Measurements from ENCODE around the gene RBM33. TPM values are rescaled to one million over a fixed set of nuclear protein-coding genes. Genes with fewer than 3 reads are reported as not detected.
A peak's percentile ranks its signal among the peaks of the same experiment; 100 is the strongest.

The RBM33 gene
- total RNA-seq, 2 experiments from 2014 or later = 67.6 to 81.1 TPM

DNA sequence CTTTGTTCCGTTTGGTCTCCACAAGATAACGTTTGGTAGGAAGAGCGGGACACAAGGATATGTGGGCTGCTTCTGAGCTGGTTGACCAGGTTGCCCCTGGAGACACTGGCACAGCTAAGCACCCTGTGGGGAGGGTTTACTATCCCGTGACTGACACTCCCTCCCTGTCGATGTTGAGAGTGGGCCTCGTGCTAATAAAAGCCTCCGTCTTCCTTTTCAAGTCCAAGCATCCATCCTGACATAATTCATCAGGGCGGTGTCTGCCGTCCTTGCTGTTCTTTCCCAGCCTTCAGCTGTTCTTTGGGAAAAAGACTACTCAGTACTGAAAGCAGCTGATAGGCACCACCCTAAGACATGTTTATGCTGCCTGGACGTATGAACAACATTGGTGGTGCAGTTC, 118.2 kb downstream of the RBM33 start:
- ATAC-seq (no peak), DNase-seq (no peak)
- H3K4me1 Mint-ChIP-seq = peaks cover 53% of the 10 kb centered on the region
- H3K4me3 Mint-ChIP-seq = peak overlapping the region; percentile 74
- ChIA-PET CTCF (interaction anchor here (0.6 to 1.6 kb wide), 4 partner anchors 32 to 167 kb away, joined by 3 to 8 read pairs (median 3); no protein-coding TSS in a partner anchor), POLR2A (no interaction called here)
- intact Hi-C loops (cut with DNase I, micrococcal nuclease) = loop anchor here in 1 of 2 experiments (5.0 to 10.0 kb wide), 2 partner anchors 115 to 388 kb away; no protein-coding TSS in a partner anchor
- H3K9me3 Mint-ChIP-seq (ENCODE audit: low read depth) = no peaks in the 10 kb centered on the region
- H3K36me3 Mint-ChIP-seq (ENCODE audit: low read depth) = peaks cover 54% of the 10 kb centered on the region
- H3K27me3 Mint-ChIP-seq = no peaks in the 10 kb centered on the region
- H3K27ac Mint-ChIP-seq = peak overlapping the region; percentile 97

GRCh38 chr7:155763122-155763521, 118.7 kb downstream of the RBM33 start:
- POLR2A ChIA-PET = no interaction called here
- intact Hi-C loops (cut with DNase I, micrococcal nuclease) = loop anchor here in 1 of 2 experiments (5.0 to 10.0 kb wide), 2 partner anchors 116 to 388 kb away; no protein-coding TSS in a partner anchor
- peaks cover 54% of the 10 kb centered on the region for H3K36me3 Mint-ChIP-seq (ENCODE audit: low read depth)
- peaks cover 50% of the 10 kb centered on the region for H3K4me1 Mint-ChIP-seq
- H3K27ac Mint-ChIP-seq = peak overlapping the region; percentile 97
- H3K4me3 Mint-ChIP-seq = peak overlapping the region; percentile 74
- CTCF ChIA-PET = interaction anchor here (0.7 to 1.6 kb wide), 2 partner anchors 164 to 167 kb away, joined by 3 to 8 read pairs; no protein-coding TSS in a partner anchor
- H3K27me3 Mint-ChIP-seq = no peaks in the 10 kb centered on the region
- H3K9me3 Mint-ChIP-seq (ENCODE audit: low read depth) = no peaks in the 10 kb centered on the region
- no peak for DNase-seq
- no peak for ATAC-seq

GRCh38 chr7:155763691-155764437, 119.4 kb downstream of the RBM33 start:
- H3K27ac Mint-ChIP-seq = peak overlapping the region; percentile 97
- peaks cover 51% of the 10 kb centered on the region for H3K36me3 Mint-ChIP-seq (ENCODE audit: low read depth)
- DNase-seq (peak; percentile 84), ATAC-seq (peak; percentile 83)
- H3K9me3 Mint-ChIP-seq (ENCODE audit: low read depth) = no peaks in the 10 kb centered on the region
- CTCF ChIA-PET = interaction anchor here (0.6 to 1.3 kb wide), 5 partner anchors 25 to 165 kb away, joined by 3 to 12 read pairs (median 4); no protein-coding TSS in a partner anchor
- H3K4me1 Mint-ChIP-seq = peaks cover 52% of the 10 kb centered on the region
- intact Hi-C loops (cut with DNase I, micrococcal nuclease) = loop anchor here (1.0 to 10.0 kb wide), 11 partner anchors 17 to 836 kb away; partner anchors contain the start of genes PAXIP1 (in 1 of the 2) and RBM33 (in 1 of the 2)
- H3K27me3 Mint-ChIP-seq = no peaks in the 10 kb centered on the region
- peak overlapping the region; percentile 74 for H3K4me3 Mint-ChIP-seq
- POLR2A ChIA-PET = no interaction called here

DNA sequence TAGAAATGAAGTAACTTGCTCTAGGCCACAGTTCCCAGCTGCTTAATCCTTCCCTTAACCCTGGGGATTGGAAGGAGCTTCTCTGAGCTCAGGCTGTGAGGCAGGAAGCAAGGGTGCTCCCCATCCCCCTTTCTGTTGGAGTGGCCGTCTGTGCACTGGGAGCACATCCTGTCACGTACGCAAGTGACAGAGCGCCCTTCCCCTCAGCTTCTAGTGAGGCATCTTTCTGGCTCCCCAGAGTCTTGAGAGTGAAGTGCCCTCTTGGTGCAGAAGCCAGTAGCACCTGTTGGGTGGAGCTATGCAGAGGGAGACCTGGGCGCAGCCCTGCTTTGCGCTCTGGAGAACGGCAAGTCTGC, 120.0 kb downstream of the RBM33 start:
- ChIA-PET POLR2A (no interaction called here), CTCF (interaction anchor here (0.6 to 1.3 kb wide), 5 partner anchors 25 to 166 kb away, joined by 3 to 12 read pairs (median 4); no protein-coding TSS in a partner anchor)
- ATAC-seq = peak; percentile 91
- Mint-ChIP-seq H3K9me3 (ENCODE audit: low read depth) (no peaks in the 10 kb centered on the region), H3K4me3 (peak overlapping the region; percentile 74), H3K27ac (peak overlapping the region; percentile 97), H3K27me3 (no peaks in the 10 kb centered on the region), H3K36me3 (ENCODE audit: low read depth) (peaks cover 50% of the 10 kb centered on the region), H3K4me1 (peaks cover 52% of the 10 kb centered on the region)
- intact Hi-C loops (cut with DNase I, micrococcal nuclease) = loop anchor here (1.0 to 10.0 kb wide), 11 partner anchors 18 to 836 kb away; partner anchors contain the start of genes PAXIP1 (in 1 of the 2) and RBM33 (in 1 of the 2)
- DNase-seq = peak; percentile 83

DNA sequence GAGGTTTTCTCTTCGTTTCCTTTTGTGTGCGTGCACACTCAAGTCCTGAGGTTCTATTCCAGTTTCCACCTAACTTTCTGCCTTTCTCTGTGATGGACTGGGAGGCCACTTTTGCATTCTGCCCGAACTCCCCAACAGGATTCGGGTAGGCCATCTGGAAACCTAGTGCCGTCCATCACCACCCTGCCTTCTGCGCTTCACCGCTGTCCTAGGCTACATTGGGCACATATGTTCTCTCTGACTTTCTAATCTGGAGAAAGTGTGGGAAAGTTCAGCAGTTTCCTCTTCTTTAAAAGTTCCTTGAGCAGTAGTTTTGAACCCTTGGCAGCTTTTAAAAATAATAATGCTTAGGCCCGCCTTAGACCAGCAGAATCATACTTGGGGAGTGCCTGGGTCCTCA, 121.0 kb downstream of the RBM33 start:
- Mint-ChIP-seq H3K27ac (peak overlapping the region; percentile 97), H3K9me3 (ENCODE audit: low read depth) (no peaks in the 10 kb centered on the region), H3K36me3 (ENCODE audit: low read depth) (peaks cover 56% of the 10 kb centered on the region), H3K4me3 (no peak overlapping the region), H3K4me1 (peaks cover 52% of the 10 kb centered on the region), H3K27me3 (no peaks in the 10 kb centered on the region)
- intact Hi-C loops (cut with DNase I, micrococcal nuclease) = loop anchor here (2.0 to 10.0 kb wide), 5 partner anchors 19 to 763 kb away; partner anchors contain the start of gene PAXIP1 (in 1 of the 2)
- ATAC-seq (no peak), DNase-seq (no peak)
- CTCF ChIA-PET = interaction anchor here (6.8 kb wide), 1 partner anchor 167 kb away, joined by 101 read pairs; no protein-coding TSS in a partner anchor
- POLR2A ChIA-PET = no interaction called here

DNA sequence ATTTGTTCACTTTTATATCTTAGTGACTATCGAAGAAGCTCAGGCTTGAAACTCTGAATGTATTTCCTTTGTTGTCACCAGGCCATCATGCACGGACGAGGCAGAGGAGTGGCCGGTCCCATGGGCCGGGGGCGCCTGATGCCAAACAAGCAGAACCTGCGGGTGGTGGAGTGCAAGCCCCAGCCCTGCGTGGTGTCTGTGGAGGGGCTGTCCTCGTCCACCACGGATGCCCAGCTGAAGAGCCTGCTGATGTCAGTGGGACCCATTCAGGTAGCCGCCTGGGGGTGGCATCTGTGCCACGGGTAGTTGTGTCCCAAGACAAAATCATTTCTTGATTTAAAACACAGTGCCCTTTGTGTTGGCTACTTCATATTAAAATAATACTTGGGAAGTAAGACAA, 121.9 kb downstream of the RBM33 start:
- no peak for DNase-seq
- H3K4me1 Mint-ChIP-seq = peaks cover 47% of the 10 kb centered on the region
- peaks cover 55% of the 10 kb centered on the region for H3K36me3 Mint-ChIP-seq (ENCODE audit: low read depth)
- POLR2A ChIA-PET = no interaction called here
- H3K4me3 Mint-ChIP-seq = no peak overlapping the region
- H3K9me3 Mint-ChIP-seq (ENCODE audit: low read depth) = no peaks in the 10 kb centered on the region
- CTCF ChIA-PET = interaction anchor here (1.2 to 6.8 kb wide), 9 partner anchors 9 to 386 kb away, joined by 3 to 101 read pairs (median 6); no protein-coding TSS in a partner anchor
- ATAC-seq = no peak
- no peak overlapping the region for H3K27ac Mint-ChIP-seq
- intact Hi-C loops (cut with DNase I, micrococcal nuclease) = loop anchor here (5.0 to 10.0 kb wide), 2 partner anchors 384 to 392 kb away; no protein-coding TSS in a partner anchor
- H3K27me3 Mint-ChIP-seq = no peaks in the 10 kb centered on the region

DNA sequence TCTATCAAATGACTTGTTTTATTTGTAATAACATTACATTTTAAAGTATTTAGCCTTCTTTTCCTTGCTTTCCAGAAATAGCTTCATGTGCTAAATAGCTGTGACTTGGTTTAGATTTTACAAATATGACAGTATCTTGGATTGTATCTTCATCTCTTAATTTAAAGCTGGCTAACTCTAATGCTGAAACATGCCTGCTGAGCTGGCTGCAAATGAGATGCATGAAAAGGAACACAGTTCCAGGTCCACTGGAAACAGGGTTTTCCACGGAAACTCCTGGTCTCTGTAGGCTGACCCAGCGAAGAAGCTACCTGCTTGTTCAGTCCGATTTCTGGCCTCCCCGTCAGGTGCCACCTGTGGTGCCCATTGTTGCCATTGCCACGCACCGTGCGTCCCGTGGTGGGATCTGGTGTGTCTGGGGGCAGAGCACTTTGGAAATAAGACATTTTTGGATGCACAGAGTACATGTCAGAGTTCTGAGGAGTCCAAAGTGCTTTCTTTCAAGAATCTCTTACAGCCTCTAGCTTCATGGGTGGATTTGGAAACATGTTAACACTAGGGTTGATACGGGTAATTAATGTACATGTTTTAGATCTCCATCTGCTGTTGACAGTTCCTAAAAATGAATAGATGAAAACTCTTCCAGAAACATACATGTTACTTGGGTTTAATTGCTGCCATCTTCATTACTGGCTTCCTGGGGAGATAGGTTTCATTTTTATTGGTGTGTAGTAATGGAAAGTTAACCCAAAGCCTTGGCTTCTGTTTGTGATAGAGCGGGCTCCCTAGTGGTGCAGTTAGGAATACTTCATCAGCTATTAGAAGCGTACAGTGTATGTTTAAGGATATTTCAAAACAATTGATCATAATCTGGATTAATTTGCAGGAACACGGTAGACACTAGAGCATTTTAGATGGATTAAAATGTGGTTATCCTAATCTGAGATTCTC, 122.8 kb downstream of the RBM33 start:
- DNase-seq = no peak
- no peak overlapping the region for H3K4me3 Mint-ChIP-seq
- no peaks in the 10 kb centered on the region for H3K9me3 Mint-ChIP-seq (ENCODE audit: low read depth)
- CTCF ChIA-PET = interaction anchor here (0.6 to 6.8 kb wide), 21 partner anchors 9 to 1798 kb away, joined by 3 to 101 read pairs (median 5); no protein-coding TSS in a partner anchor
- no peaks in the 10 kb centered on the region for H3K27me3 Mint-ChIP-seq
- no peak for ATAC-seq
- POLR2A ChIA-PET = interaction anchor here (0.7 kb wide), 1 partner anchor 9 kb away, joined by 5 read pairs; no protein-coding TSS in a partner anchor
- H3K27ac Mint-ChIP-seq = no peak overlapping the region
- peaks cover 39% of the 10 kb centered on the region for H3K4me1 Mint-ChIP-seq
- intact Hi-C loops (cut with DNase I, micrococcal nuclease) = loop anchor here (5.0 to 10.0 kb wide), 2 partner anchors 385 to 392 kb away; no protein-coding TSS in a partner anchor
- peaks cover 55% of the 10 kb centered on the region for H3K36me3 Mint-ChIP-seq (ENCODE audit: low read depth)

- intact Hi-C loops (cut with DNase I, micrococcal nuclease) = loop anchor here (5.0 to 10.0 kb wide), 2 partner anchors 387 to 395 kb away; no protein-coding TSS in a partner anchor
- H3K4me1 Mint-ChIP-seq = peaks cover 15% of the 10 kb centered on the region
- ATAC-seq = no peak
- peaks cover 52% of the 10 kb centered on the region for H3K36me3 Mint-ChIP-seq (ENCODE audit: low read depth)
- POLR2A ChIA-PET = interaction anchor here (0.7 kb wide), 1 partner anchor 313 kb away, joined by 5 read pairs; no protein-coding TSS in a partner anchor
- no peaks in the 10 kb centered on the region for H3K9me3 Mint-ChIP-seq (ENCODE audit: low read depth)
- no peaks in the 10 kb centered on the region for H3K27me3 Mint-ChIP-seq
- no peak for DNase-seq
- no peak overlapping the region for H3K4me3 Mint-ChIP-seq
- H3K27ac Mint-ChIP-seq = no peak overlapping the region
- CTCF ChIA-PET = interaction anchor here (0.6 to 6.8 kb wide), 2 partner anchors 62 to 172 kb away, joined by 3 to 101 read pairs; no protein-coding TSS in a partner anchor
Measured at GRCh38 chr7:155769701-155770100, 125.2 kb downstream of the RBM33 start.

- Mint-ChIP-seq H3K27me3 (no peaks in the 10 kb centered on the region), H3K4me3 (no peak overlapping the region), H3K4me1 (peaks cover 10% of the 10 kb centered on the region), H3K9me3 (ENCODE audit: low read depth) (no peaks in the 10 kb centered on the region), H3K27ac (no peak overlapping the region), H3K36me3 (ENCODE audit: low read depth) (peaks cover 53% of the 10 kb centered on the region)
- DNase-seq = no peak
- POLR2A ChIA-PET = no interaction called here
- intact Hi-C loops (cut with DNase I, micrococcal nuclease) = no loop called here
- CTCF ChIA-PET = interaction anchor here (0.6 to 6.8 kb wide), 5 partner anchors 63 to 179 kb away, joined by 3 to 101 read pairs (median 3); no protein-coding TSS in a partner anchor
- no peak for ATAC-seq
Measured at GRCh38 chr7:155770241-155770640, 125.8 kb downstream of the RBM33 start.

DNA sequence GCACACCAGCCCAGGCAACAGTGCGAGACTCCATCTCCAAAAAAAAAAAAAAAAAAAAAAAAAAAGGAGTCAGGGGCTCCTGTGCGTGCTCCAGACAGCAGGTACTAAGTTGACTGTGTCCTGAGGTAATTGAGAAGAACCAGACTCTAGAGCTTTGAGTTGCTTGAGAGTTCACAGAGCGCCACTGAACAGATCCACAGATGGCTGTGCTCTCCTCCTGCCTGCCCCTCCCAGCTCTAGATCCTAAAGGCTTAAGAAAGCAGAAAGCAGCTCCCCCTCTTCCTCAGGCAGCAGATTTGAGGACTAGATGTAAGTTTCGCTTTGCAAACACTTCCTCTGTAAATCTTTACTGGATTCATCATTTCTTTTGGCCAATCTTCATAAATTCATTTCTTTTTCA, 129.1 kb downstream of the RBM33 start:
- ATAC-seq = no peak
- H3K27ac Mint-ChIP-seq = no peak overlapping the region

More for the DNA sequence above, 129.1 kb downstream of the RBM33 start:
- Mint-ChIP-seq H3K4me1 (no peaks in the 10 kb centered on the region), H3K36me3 (ENCODE audit: low read depth) (peaks cover 45% of the 10 kb centered on the region), H3K4me3 (no peak overlapping the region), H3K27me3 (no peaks in the 10 kb centered on the region), H3K9me3 (ENCODE audit: low read depth) (no peaks in the 10 kb centered on the region)
- POLR2A ChIA-PET = no interaction called here
- no peak for DNase-seq
- CTCF ChIA-PET = interaction anchor here (0.8 to 1.1 kb wide), 2 partner anchors 175 to 583 kb away, joined by 3 to 6 read pairs; no protein-coding TSS in a partner anchor
- intact Hi-C loops (cut with DNase I, micrococcal nuclease) = no loop called here
